ENCODE results near the gene PPP1R9A.

GRCh38 chr7:95330204-95330960, 423.0 kb downstream of the PPP1R9A start:
- TF ChIP-seq ZNF785 (tag by site-specific recombination; IDR thresholded peaks at IDR 0.05) (no peak), ZNF704 (tag by site-specific recombination; IDR thresholded peaks at IDR 0.05) (no peak), ZBTB8A (tag by site-specific recombination; IDR thresholded peaks at IDR 0.05) (no peak)
- TF ChIP-seq, protein P1, sequence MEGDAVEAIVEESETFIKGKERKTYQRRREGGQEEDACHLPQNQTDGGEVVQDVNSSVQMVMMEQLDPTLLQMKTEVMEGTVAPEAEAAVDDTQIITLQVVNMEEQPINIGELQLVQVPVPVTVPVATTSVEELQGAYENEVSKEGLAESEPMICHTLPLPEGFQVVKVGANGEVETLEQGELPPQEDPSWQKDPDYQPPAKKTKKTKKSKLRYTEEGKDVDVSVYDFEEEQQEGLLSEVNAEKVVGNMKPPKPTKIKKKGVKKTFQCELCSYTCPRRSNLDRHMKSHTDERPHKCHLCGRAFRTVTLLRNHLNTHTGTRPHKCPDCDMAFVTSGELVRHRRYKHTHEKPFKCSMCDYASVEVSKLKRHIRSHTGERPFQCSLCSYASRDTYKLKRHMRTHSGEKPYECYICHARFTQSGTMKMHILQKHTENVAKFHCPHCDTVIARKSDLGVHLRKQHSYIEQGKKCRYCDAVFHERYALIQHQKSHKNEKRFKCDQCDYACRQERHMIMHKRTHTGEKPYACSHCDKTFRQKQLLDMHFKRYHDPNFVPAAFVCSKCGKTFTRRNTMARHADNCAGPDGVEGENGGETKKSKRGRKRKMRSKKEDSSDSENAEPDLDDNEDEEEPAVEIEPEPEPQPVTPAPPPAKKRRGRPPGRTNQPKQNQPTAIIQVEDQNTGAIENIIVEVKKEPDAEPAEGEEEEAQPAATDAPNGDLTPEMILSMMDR (tag by site-specific recombination; IDR thresholded peaks at IDR 0.05): no peak
